HepG2 (cell line): Measurements from ENCODE around the gene TMEM184B. TPM values are rescaled to one million over a fixed set of nuclear protein-coding genes. Genes with fewer than 3 reads are reported as not detected.
A peak's percentile ranks its signal among the peaks of the same experiment; 100 is the strongest.
"Not testable (repeated sequence)": the region's sequence is repeated elsewhere in the genome, so short reads cannot be mapped to it uniquely, and the experiment has no call there.

Experiments
- ATAC-seq: fragments of 200-7000 bp; cut with Tn5 transposase; 3 replicates; pipeline ENCODE4 v1.9.1; 2020; ENCODE audit warnings: mild to moderate bottlenecking, moderate library complexity
- BruUV-seq: library from RNA; stranded (reverse); fragments of 400-500 nt; replicated peaks from 2 replicates; lab custom pipeline; 2021; lab: Mats Ljungman, UMichigan
- CTCF ChIA-PET: fragments of 300-600 bp; formaldehyde crosslinking; extraction: SDS; loops from one replicate; lab custom pipeline; 2021; ENCODE audit warnings: low total read pairs, inconsistent platforms, low intra/inter-chr PET ratio; lab: Yijun Ruan, JAX
- POLR2A ChIA-PET: fragments of 350-600 bp; sonication (Branson Sonifier 250); formaldehyde crosslinking; loops from one replicate; lab custom pipeline; 2020; ENCODE audit warnings: antibody characterized with exemption, inconsistent platforms; lab: Yijun Ruan, JAX
- DNase-seq: peaks from one replicate; pipeline ENCODE4 v3.0.0-alpha.2; 2015; ENCODE audit warnings: low spot score
- FAIRE-seq: peaks from 3 replicates; lab custom pipeline; 2011; peaks lifted over from hg19 to GRCh38; lab: Jason Lieb, UNC
- H2AFZ ChIP-seq: one replicate; pipeline ENCODE4 v1.6.1; 2011; ENCODE audit warnings: low read length, inconsistent platforms
- H3K27ac ChIP-seq: fragments of 300-600 bp; 3 replicates; pipeline ENCODE4 v1.8.0; 2011; ENCODE audit warnings: mixed run types, mild to moderate bottlenecking, mixed read lengths, low read length, inconsistent platforms; ENCODE audit not compliant: insufficient read depth; ENCODE audit errors: extremely low read length
- H3K27me3 ChIP-seq, 2 experiments: fragments of 200-600 bp in 1 of 2; 2 replicates in 1 of 2; 3 replicates in 1 of 2; pipeline versions ENCODE4 v1.6.0 to v1.8.0; 2011; ENCODE audit warnings: low read length in 2 of 2, mild to moderate bottlenecking in 2 of 2, moderate library complexity in 2 of 2, inconsistent platforms in 1 of 2; ENCODE audit not compliant: insufficient read depth in 2 of 2, control insufficient read depth in 1 of 2
- H3K36me3 ChIP-seq, 2 experiments: fragments of 200-600 bp in 1 of 2; replicated peaks in 1 of 2; 2 replicates in 1 of 2; 3 replicates in 1 of 2; pipeline versions ENCODE4 v1.5.1 to v1.8.0; 2011; ENCODE audit warnings: low read length in 2 of 2, inconsistent platforms in 1 of 2; ENCODE audit not compliant: insufficient read depth in 2 of 2, control insufficient read depth in 1 of 2
- H3K4me1 ChIP-seq: 2 replicates; pipeline ENCODE4 v1.5.1; 2012; ENCODE audit warnings: low read length, inconsistent platforms; ENCODE audit not compliant: insufficient read depth
- H3K4me2 ChIP-seq: 2 replicates; pipeline ENCODE4 v1.6.0; 2011; ENCODE audit warnings: low read depth, low read length, inconsistent platforms
- H3K4me3 ChIP-seq, 3 experiments: fragments of 200-600 bp in 1 of 3; sonication (generic), shearing (Covaris generic) in 1 of 3; replicated peaks in 1 of 3; 2 replicates each; pipeline ENCODE4 v1.5.1; 2011 to 2016; ENCODE audit warnings: low read length in 3 of 3, inconsistent platforms in 2 of 3, low read depth in 2 of 3, mild to moderate bottlenecking in 2 of 3, control low read depth in 1 of 3, mixed read lengths in 1 of 3; ENCODE audit not compliant: insufficient read depth in 1 of 3
- H3K79me2 ChIP-seq: one replicate; pipeline ENCODE4 v1.6.1; 2011; ENCODE audit warnings: low read length, inconsistent platforms; ENCODE audit not compliant: insufficient read depth
- H3K9ac ChIP-seq: 2 replicates; pipeline ENCODE4 v1.6.0; 2011; ENCODE audit warnings: mild to moderate bottlenecking, low read depth, low read length, inconsistent platforms; ENCODE audit not compliant: insufficient read depth
- H3K9me3 ChIP-seq: 2 replicates; pipeline ENCODE4 v1.5.1; 2012; ENCODE audit warnings: mild to moderate bottlenecking, low read length
- H4K20me1 ChIP-seq: 2 replicates; pipeline ENCODE4 v1.6.0; 2011; ENCODE audit warnings: inconsistent platforms, mild to moderate bottlenecking, low read length, moderate library complexity; ENCODE audit not compliant: insufficient read depth
- BATF2 ChIP-seq: sonication (generic); formaldehyde crosslinking; IDR thresholded peaks from 2 replicates; pipeline ENCODE4 v1.8.0; 2022; ENCODE audit warnings: mild to moderate bottlenecking, missing genetic modification reagents, moderate library complexity
- GATAD2A ChIP-seq: IDR thresholded peaks from 2 replicates; pipeline ENCODE4 v1.6.1; 2016
- GLI4 ChIP-seq: sonication (generic); formaldehyde crosslinking; IDR thresholded peaks from 2 replicates; pipeline ENCODE4 v1.5.1; 2020; ENCODE audit warnings: missing genetic modification reagents, mild to moderate bottlenecking, moderate library complexity, borderline replicate concordance
- KAT8 ChIP-seq: IDR thresholded peaks from 2 replicates; pipeline ENCODE4 v1.6.1; 2016; ENCODE audit warnings: missing genetic modification reagents, missing compliant biosample characterization
- MTF2 ChIP-seq: sonication (generic); formaldehyde crosslinking; IDR thresholded peaks from 2 replicates; pipeline ENCODE4 v1.5.0; 2020; ENCODE audit warnings: missing genetic modification reagents, borderline replicate concordance
- NCOA1 ChIP-seq: sonication (generic); formaldehyde crosslinking; IDR thresholded peaks from 2 replicates; pipeline ENCODE4 v1.9.0; 2021; ENCODE audit warnings: missing genetic modification reagents
- NR2F6 ChIP-seq, 2 experiments: IDR thresholded peaks; 2 replicates each; pipeline ENCODE4 v1.6.1; 2016; ENCODE audit warnings: antibody characterized with exemption in 1 of 2, mild to moderate bottlenecking in 1 of 2
- PLRG1 ChIP-seq: fragments of 450-650 bp; conservative IDR thresholded peaks from 2 replicates; pipeline ENCODE4 v1.6.1; 2016
- PPARG ChIP-seq: conservative IDR thresholded peaks from 2 replicates; pipeline ENCODE4 v1.6.1; 2016; ENCODE audit warnings: missing biosample characterization, missing genetic modification reagents
- RARA ChIP-seq: IDR thresholded peaks from 2 replicates; pipeline ENCODE4 v1.6.1; 2016; ENCODE audit warnings: missing genetic modification reagents, missing compliant biosample characterization
- RBM39 ChIP-seq: fragments of 200-400 bp; formaldehyde crosslinking; IDR thresholded peaks from one replicate; pipeline ENCODE4 v1.6.1; 2018; ENCODE audit warnings: antibody characterized with exemption, mild to moderate bottlenecking, low read depth, low read length; ENCODE audit not compliant: poor library complexity, severe bottlenecking
- TFDP1 ChIP-seq: IDR thresholded peaks from 2 replicates; pipeline ENCODE4 v1.6.1; 2016; ENCODE audit warnings: missing compliant biosample characterization, missing genetic modification reagents, borderline replicate concordance
- ZNF160 ChIP-seq: sonication (generic); formaldehyde crosslinking; IDR thresholded peaks from 2 replicates; pipeline ENCODE4 v1.8.0; 2022; ENCODE audit warnings: mild to moderate bottlenecking, inconsistent platforms, missing genetic modification reagents
- ZNF207 ChIP-seq: fragments of 450-650 bp; IDR thresholded peaks from 2 replicates; pipeline ENCODE4 v1.6.1; 2016; ENCODE audit warnings: antibody characterized with exemption, borderline replicate concordance
- ZNF652 ChIP-seq: IDR thresholded peaks from 2 replicates; pipeline ENCODE4 v1.6.1; 2016; ENCODE audit warnings: low read depth, borderline replicate concordance
- ZNF678 ChIP-seq: sonication (generic); formaldehyde crosslinking; IDR thresholded peaks from 2 replicates; pipeline ENCODE4 v1.4.0; 2020; ENCODE audit warnings: mild to moderate bottlenecking, missing genetic modification reagents
- ZNF709 ChIP-seq: sonication (generic); formaldehyde crosslinking; IDR thresholded peaks from 2 replicates; pipeline ENCODE4 v1.5.0; 2020; ENCODE audit warnings: mild to moderate bottlenecking, missing genetic modification reagents
- ZNF878 ChIP-seq: sonication (generic); formaldehyde crosslinking; IDR thresholded peaks from 2 replicates; pipeline ENCODE4 v1.8.1; 2023; ENCODE audit warnings: mild to moderate bottlenecking, missing genetic modification reagents, moderate library complexity
- ZSCAN29 ChIP-seq: sonication (generic); formaldehyde crosslinking; conservative IDR thresholded peaks from 2 replicates; pipeline ENCODE4 v1.4.0; 2020; ENCODE audit warnings: mild to moderate bottlenecking, missing genetic modification reagents
- WGBS: methylation state at CpG from one replicate; pipeline ENCODE4 v1.1.6; 2017; ENCODE audit warnings: low lambda C conversion rate; 5-methylcytosine and 5-hydroxymethylcytosine counted together
- in situ Hi-C: cut with HindIII; loops from 2 replicates; pipeline ENCODE4 v1.10.0; 2017; ENCODE audit warnings: low pct_unique_long_range_greater_than_20kb; ENCODE audit not compliant: extremely low pct_ligation_motif_present
- intact Hi-C: fragments of 100-400 bp; cut with micrococcal nuclease; formaldehyde crosslinking; loops from one replicate; pipeline ENCODE4 v1.10.0; 2022; ENCODE audit not compliant: unreplicated experiment
- polyA plus RNA-seq, 8 experiments: library from polyadenylated mRNA; depleted of rRNA in 3 of 8; stranded (reverse) in 7 of 8; unstranded in 1 of 8; fragments of >200 nt; fragmentation: Illumina TruSeq in 4 of 8; extraction: Trizol in 4 of 8; gene quantifications; 2 replicates each; pipeline versions ENCODE4 v1.2.1 to v1.2.3, GENCODE V29; 2011 to 2016; ENCODE audit warnings: low read depth in 4 of 8, missing spikeins in 1 of 8, mixed read lengths in 1 of 8; ENCODE audit not compliant: insufficient read depth in 1 of 8
- total RNA-seq, 5 experiments: library from RNA; depleted of rRNA; stranded (reverse); fragments of >200 nt; fragmentation: Illumina TruSeq; extraction: Trizol; gene quantifications; 2 replicates each; pipeline ENCODE4 v1.2.3, GENCODE V29; 2016; ENCODE audit warnings: low read depth in 1 of 5
- TF ChIP-seq, protein P1 (sequence below): sonication (generic); formaldehyde crosslinking; IDR thresholded peaks from 2 replicates; pipeline ENCODE4 v1.5.0; 2020; ENCODE audit warnings: missing genetic modification reagents

Gene TMEM184B
- total and polyA plus RNA-seq, 2 of the 13 experiments (the other 11 are each of a cell fraction or from before 2014, with no cell fraction given): 15.9 to 16.0 TPM

GRCh38 chr22:38177926-38178604 lies 94.7 kb downstream of the TMEM184B start (continued):
- TF ChIP-seq TFDP1 (CRISPR knock-in tag): no peak
- TF ChIP-seq GATAD2A (CRISPR knock-in tag): peak; percentile 94
- TF ChIP-seq BATF2 (CRISPR knock-in tag): no peak
- no peak for TF ChIP-seq RBM39
- TF ChIP-seq ZNF678 (CRISPR knock-in tag): no peak
- no peak for TF ChIP-seq PLRG1
- TF ChIP-seq KAT8 (CRISPR knock-in tag): peak; percentile 75; the same call in 1 of the 2 replicates
- TF ChIP-seq MTF2 (CRISPR knock-in tag): no peak
- TF ChIP-seq GLI4 (CRISPR knock-in tag): no peak
- no peak for TF ChIP-seq ZNF207
- TF ChIP-seq, all 625 proteins: peak for 198

DNA sequence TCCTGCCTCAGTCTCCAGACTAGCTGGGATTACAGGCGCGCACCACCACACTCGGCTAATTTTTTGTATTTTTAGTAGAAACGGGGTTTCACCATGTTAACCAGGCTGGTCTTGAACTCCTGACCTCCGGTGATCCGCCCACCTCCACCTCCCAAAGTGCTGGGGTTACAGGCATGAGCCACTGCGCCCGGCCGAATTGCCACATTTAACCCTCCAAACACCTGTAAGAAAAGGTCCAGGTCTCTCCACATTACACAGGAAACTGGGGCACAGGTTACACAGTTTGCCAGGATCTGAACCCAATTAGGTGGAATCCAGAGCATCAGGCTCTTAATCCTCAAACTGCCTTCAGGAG lies 95.3 kb downstream of the TMEM184B start:
- H3K9me3 ChIP-seq; FAIRE-seq; H3K27me3 ChIP-seq; DNase-seq; ATAC-seq; in situ Hi-C loops; H4K20me1 ChIP-seq; H3K9ac ChIP-seq; BruUV-seq; CTCF ChIA-PET; H2AFZ ChIP-seq; H3K79me2 ChIP-seq; intact Hi-C loops; H3K36me3 ChIP-seq; TF ChIP-seq NR2F6 (CRISPR knock-in tag; IDR thresholded peaks at IDR 0.05): not testable (repeated sequence)
- 12% methylated on average over 4 of the region's 9 CpGs for WGBS
- Histone ChIP-seq H3K4me1 (peaks cover 72% of the 10 kb centered on the region), H3K27ac (peak overlapping the region; percentile 79), H3K4me2 (peak overlapping the region; percentile 71), H3K4me3 (peak overlapping the region in 1 of 3 experiments; percentile 41; a peak in 1 of 6 replicates)
- POLR2A ChIA-PET: interaction anchor here (0.9 to 6.1 kb wide), 8 partner anchors 9 to 68 kb away, joined by 3 to 60 read pairs (median 8); partner anchors contain the start of genes BAIAP2L2 and MAFF
- 0 out of 2 replicates have a peak, but pooled peaks have one; percentile 2 for TF ChIP-seq NR2F6 (IDR thresholded peaks at IDR 0.05)
- TF ChIP-seq, protein P1, sequence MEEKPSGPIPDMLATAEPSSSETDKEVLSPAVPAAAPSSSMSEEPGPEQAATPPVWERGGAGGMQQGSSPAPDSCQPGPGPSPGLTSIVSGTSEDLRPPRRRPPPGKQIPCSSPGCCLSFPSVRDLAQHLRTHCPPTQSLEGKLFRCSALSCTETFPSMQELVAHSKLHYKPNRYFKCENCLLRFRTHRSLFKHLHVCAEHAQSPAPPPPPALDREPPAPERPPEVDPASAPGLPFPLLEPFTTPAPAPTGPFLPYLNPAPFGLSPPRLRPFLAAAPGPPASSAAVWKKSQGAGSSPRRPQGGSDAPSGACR (CRISPR knock-in tag): 0 out of 2 replicates have a peak, but pooled peaks have one; percentile 40
- TF ChIP-seq PPARG (CRISPR knock-in tag): peak; percentile 19; the same call in 1 of the 2 replicates
- 0 out of 2 replicates have a peak, but pooled peaks have one; percentile 28 for TF ChIP-seq ZNF160 (CRISPR knock-in tag)
- TF ChIP-seq ZNF878: 0 out of 2 replicates have a peak, but pooled peaks have one; percentile 70
- TF ChIP-seq ZNF709 (CRISPR knock-in tag): 0 out of 2 replicates have a peak, but pooled peaks have one; percentile 0
- TF ChIP-seq ZSCAN29 (CRISPR knock-in tag): 0 out of 2 replicates have a peak, but pooled peaks have one; percentile 39
- TF ChIP-seq RARA: 0 out of 2 replicates have a peak, but pooled peaks have one; percentile 6
- peak; percentile 65 for TF ChIP-seq ZNF652
- TF ChIP-seq NCOA1: 0 out of 2 replicates have a peak, but pooled peaks have one; percentile 57
